Brain microvascular endothelial cell (primary cell): Measurements from ENCODE around the gene ZNF576.

ENCODE experiments used
- DNase-seq: peaks from one replicate; pipeline ENCODE4 v3.0.0-alpha.2; 2020
- H3K27ac ChIP-seq: fragments of 250-450 bp; sonication (Bioruptor Pico); 2 replicates; pipeline ENCODE4 v1.5.1; 2020; ENCODE audit warnings: mild to moderate bottlenecking, moderate library complexity
- H3K27me3 ChIP-seq: fragments of 250-450 bp; sonication (Bioruptor Pico); replicated peaks from 2 replicates; pipeline ENCODE4 v1.5.1; 2020; ENCODE audit warnings: mild to moderate bottlenecking
- H3K36me3 ChIP-seq: fragments of 250-450 bp; sonication (Bioruptor Pico); replicated peaks from 2 replicates; pipeline ENCODE4 v1.5.1; 2020; ENCODE audit warnings: mild to moderate bottlenecking
- H3K4me3 ChIP-seq: 2 replicates; pipeline ENCODE4 v1.5.1; 2011; ENCODE audit warnings: low read depth, mild to moderate bottlenecking, control low read depth, low read length, moderate library complexity
- in situ Hi-C: cut with HindIII; loops from 2 replicates; pipeline ENCODE4 v1.10.0; 2017; ENCODE audit warnings: low sequenced_read_pairs, low pct_ligation_motif_present
- TF ChIP-seq, protein P1 (sequence below): IDR thresholded peaks from 2 replicates; pipeline ENCODE4 v1.5.1; 2011; ENCODE audit warnings: low read depth, mild to moderate bottlenecking, moderate library complexity, low read length, control low read depth, inconsistent platforms; ENCODE audit errors: missing control alignments

ZNF576 gene

DNA sequence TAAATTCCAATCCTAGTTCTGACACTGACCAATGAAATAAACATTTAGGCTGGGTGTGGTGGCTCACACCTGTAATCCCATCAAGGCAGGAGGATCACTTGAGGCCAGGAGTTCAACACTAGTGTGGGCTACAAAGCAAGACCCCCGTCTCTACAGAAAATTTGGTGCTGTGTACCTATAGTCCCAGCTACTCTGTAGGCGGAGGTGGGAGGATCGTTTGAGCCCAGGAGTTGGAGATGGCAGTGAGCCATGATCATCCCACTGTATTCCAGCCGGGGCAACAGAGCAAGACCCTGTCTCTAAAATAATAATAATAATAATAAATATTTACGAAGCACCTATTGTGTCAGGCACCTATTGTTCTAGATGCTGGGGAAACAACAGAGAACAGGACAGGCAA, 7.1 kb upstream of the ZNF576 start:
- Histone ChIP-seq H3K27ac (no peak overlapping the region), H3K4me3 (no peak overlapping the region), H3K36me3 (peaks cover 31% of the 10 kb centered on the region), H3K27me3 (no peaks in the 10 kb centered on the region)
- in situ Hi-C loops = no loop called here
- TF ChIP-seq, protein P1, sequence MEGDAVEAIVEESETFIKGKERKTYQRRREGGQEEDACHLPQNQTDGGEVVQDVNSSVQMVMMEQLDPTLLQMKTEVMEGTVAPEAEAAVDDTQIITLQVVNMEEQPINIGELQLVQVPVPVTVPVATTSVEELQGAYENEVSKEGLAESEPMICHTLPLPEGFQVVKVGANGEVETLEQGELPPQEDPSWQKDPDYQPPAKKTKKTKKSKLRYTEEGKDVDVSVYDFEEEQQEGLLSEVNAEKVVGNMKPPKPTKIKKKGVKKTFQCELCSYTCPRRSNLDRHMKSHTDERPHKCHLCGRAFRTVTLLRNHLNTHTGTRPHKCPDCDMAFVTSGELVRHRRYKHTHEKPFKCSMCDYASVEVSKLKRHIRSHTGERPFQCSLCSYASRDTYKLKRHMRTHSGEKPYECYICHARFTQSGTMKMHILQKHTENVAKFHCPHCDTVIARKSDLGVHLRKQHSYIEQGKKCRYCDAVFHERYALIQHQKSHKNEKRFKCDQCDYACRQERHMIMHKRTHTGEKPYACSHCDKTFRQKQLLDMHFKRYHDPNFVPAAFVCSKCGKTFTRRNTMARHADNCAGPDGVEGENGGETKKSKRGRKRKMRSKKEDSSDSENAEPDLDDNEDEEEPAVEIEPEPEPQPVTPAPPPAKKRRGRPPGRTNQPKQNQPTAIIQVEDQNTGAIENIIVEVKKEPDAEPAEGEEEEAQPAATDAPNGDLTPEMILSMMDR = no peak
- no peak for DNase-seq

DNA sequence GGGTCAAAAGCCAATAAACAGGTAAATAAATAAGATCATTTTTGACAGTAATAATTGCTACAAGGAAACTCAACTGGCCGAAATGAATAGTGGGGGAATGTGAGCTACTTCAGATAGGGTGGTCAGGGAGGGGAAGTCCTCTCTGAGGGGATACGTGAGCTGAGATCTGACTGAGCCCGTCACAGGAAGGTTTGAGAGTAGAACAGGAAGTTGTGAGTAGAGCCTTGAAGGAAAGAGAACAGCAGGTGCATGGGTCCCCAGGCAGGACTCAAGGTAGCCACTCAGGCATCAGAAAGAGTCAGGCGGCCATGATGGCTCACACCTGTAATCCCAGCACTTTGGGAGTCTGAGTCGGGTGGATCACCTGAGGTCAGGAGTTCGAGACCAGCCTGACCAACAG, 6.7 kb upstream of the ZNF576 start:
- TF ChIP-seq, protein P1 = no peak
- in situ Hi-C loops = no loop called here
- Histone ChIP-seq H3K27ac (no peak overlapping the region), H3K36me3 (peaks cover 31% of the 10 kb centered on the region), H3K4me3 (no peak overlapping the region), H3K27me3 (no peaks in the 10 kb centered on the region)
- no peak for DNase-seq

DNA sequence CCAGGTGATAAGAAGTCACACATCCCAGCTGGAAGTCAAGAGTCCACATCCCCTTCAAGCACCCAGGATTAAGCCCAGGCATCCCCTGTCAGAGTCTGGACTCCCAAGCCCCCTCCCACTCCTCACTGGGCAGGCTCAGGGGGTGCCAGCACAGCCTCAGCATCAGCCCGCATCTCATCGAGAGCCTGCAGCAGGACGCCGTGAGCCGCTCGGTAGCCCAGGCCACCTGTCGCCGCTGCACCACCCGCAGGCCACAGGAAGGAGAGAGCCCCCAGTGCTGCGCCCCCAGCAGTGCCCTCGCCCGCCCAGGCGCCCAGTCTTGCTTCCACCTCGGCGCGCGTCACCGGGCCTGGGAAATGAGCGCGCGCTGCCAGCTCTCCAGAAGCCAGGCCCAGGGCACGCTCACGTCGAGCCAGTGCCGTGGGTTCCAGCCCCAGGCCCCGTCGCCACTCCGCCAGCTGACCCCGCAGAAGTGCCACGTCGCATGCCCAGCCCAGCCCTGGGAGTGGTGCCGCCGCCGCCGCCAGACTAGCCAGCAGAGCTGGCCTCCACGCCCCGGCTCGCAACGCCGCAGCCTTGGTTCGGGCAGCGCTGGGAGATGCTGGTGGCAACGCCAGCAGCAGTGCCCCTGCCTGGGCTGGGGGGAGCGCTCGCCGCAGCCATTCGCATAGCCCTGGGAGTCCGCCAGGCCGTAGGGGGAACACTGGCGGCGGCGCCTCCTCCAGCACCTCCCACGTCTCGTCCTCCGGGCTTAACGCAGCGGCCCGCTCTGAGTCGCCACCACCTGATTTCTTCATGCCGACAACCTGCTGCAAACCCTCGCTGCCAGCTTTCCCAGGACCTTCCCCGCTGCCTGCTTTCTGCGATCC, 4.3 kb upstream of the ZNF576 start:
- DNase-seq = no peak
- TF ChIP-seq, protein P1 = no peak
- Histone ChIP-seq H3K27me3 (no peaks in the 10 kb centered on the region), H3K36me3 (peaks cover 25% of the 10 kb centered on the region), H3K27ac (no peak overlapping the region), H3K4me3 (no peak overlapping the region)
- in situ Hi-C loops = no loop called here

DNA sequence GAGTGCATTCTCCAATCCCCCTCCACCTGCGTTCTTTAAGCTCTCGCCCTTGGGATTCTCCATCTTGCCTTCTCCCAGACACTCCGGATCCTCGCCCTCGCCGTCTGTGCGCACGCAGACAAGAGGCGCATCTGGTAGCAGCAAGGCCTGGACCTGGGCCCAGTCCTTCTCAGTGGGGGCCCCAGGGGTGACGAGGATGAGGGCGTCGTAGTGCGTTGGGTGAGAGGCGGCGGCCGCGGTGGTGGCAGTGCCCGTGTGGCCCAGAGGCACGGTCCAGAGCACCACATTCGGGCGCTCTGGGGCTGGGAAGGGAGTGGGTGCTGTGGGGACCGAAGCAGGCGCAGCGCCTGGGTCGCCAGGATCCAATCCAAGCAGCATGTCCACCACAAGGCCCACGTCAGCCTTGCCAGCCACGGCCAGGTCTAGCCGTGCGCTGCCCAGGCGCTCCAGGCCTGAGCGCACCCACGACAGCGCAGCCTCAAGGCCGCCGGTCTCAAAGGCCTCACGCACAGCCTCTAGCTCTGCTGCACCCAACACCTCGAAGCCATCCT, 3.5 kb upstream of the ZNF576 start:
- in situ Hi-C loops = no loop called here
- Histone ChIP-seq H3K27me3 (no peaks in the 10 kb centered on the region), H3K4me3 (no peak overlapping the region), H3K27ac (no peak overlapping the region), H3K36me3 (peaks cover 25% of the 10 kb centered on the region)
- TF ChIP-seq, protein P1 = no peak
- no peak for DNase-seq

DNA sequence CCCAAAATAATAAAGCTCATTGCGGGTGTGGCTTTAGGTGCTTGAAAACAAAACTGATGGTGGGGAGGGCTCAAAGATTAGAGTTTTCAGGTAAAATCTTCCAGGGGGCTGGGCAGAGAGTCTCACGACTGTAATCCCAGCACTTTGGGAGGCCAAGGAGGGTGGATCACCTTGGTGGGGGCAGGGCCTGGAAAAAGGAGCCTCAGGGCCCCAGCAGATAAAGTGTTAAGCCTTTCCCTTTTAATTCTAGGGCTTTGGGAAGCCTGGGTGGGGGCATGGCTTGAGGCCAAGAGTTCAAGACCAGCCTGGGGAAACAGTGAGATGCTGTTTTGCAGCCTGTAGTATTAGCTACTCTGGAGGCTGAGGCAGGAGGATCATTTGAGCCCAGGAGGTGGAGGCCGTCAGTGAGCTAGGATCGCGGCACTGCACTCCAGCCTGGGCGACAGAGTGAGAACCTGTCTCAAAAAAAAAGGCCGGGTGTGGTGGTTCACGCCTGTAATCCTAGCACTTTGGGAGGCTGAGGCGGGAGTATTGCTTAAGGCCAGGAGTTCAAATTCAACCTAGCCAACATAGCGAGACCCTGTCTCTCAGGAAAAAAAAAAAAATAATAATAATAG, 2.2 kb upstream of the ZNF576 start:
- TF ChIP-seq, protein P1 = no peak
- no peak for DNase-seq
- no peaks in the 10 kb centered on the region for H3K27me3 ChIP-seq
- H3K27ac ChIP-seq = no peak overlapping the region
- H3K36me3 ChIP-seq = peaks cover 27% of the 10 kb centered on the region
- in situ Hi-C loops = no loop called here
- H3K4me3 ChIP-seq = peak overlapping the region; percentile 78
